ENCODE data around the gene WWOX. TPM values are rescaled to one million over a fixed set of nuclear protein-coding genes. Genes with fewer than 3 reads are reported as not detected.

WWOX gene
- polyA plus RNA-seq, 3 donors = 36.2 to 37.9 (median 36.7) TPM

DNA sequence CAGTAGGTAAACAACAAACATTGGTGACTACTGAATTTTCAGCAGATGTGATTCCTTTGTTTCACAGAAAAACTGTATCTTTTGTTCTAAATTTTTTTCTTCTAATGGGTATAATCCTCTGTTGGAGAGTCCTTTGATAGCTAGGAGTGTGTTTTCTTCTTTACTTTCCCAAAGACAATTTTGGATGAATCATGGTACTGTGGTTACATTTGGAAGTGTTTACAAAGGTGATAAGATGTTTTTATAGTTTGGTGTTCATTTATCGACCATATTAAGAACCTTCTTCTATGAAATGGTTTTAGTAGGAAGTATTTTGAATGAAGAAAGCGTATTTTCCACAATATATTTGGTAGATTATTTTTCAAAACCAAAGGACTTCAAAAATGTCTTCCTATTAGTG lies 333.7 kb downstream of the WWOX start:
- no peak for DNase-seq (ENCODE audit: extremely low read depth in 1 of 11, low read depth in 9 of 11, low spot score in 4 of 11)

DNA sequence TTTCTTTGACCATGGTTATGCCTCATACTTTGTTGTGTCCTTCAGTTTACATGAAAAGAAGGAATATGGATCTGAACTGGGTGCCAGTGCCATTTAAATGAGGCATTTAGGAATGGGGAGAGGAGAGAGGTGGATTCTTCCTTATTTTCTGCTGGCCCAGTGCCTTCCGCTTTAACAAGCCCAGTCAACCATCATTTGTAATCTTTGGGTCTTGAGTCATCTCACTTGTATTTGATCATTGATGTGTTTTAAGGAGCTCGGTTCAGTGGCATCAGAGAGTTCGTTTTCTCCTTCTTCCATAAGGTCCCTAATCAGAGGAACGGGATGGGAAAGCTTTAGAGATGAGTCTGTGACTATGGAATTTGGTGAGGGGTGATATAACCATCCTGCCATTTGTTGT lies 334.9 kb downstream of the WWOX start:
- no peak for DNase-seq (ENCODE audit: extremely low read depth in 1 of 11, low read depth in 9 of 11, low spot score in 4 of 11)

DNA sequence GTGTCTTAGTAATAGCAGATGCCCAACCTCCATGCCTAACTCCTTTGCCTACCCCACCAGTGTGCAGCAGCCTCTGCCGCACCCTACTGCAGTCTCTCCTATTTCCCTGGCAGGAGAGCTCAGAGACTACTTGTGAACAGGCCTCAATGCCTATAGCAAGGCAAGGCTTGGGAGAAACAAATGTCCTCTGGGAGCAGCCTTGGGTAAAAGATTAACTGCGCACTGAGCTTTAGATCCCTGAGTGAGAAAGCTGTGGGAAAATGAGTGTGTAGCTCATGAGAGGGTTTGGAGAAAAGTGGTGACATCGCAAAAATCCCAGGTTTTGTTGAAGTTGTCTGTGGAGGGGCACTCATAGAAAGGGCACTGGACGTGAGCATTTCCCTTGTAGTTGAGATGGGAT lies 335.8 kb downstream of the WWOX start:
- no peak for DNase-seq (ENCODE audit: extremely low read depth in 1 of 11, low read depth in 9 of 11, low spot score in 4 of 11)

DNA sequence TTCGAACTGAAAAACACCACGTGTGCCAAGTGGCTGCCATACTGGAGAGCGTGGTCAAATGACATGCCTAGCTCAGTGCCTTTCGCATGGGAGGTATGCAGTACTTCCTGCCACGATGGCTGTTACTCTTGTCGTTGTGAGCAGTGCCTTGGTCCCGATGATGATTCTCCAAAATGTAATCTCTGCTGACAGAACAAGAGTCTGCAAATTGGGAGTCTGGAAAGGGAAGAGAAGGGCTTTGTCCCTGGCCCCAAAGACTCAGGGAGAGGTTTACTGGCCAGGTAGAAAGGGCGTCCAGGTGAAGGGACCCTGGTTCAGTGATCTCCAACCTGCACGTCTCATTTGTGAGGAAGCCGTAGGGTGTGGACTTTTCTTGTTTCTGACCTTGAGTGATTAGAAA lies 336.6 kb downstream of the WWOX start:
- DNase-seq (ENCODE audit: extremely low read depth in 1 of 11, low read depth in 9 of 11, low spot score in 4 of 11) = no peak

DNA sequence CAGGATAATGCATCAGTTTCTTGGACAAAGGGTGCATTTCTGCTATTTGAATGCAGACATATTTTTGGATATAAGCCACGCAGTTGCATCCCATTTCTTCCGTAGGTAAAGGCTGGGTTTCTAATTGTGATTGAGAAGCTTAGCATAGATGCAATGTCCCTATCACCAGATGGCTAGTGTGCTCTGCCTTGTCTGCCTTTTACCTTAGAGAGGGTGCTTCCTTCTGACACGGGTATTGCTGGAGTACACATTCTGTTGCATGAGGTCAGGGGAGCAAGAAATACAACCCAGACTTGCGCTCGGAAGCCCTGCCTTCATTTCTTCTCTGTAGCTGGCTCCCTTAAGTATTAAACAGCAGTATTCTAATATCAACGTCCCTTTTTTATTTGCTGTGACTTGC lies 337.4 kb downstream of the WWOX start:
- no peak for DNase-seq (ENCODE audit: extremely low read depth in 1 of 11, low read depth in 9 of 11, low spot score in 4 of 11)

DNA sequence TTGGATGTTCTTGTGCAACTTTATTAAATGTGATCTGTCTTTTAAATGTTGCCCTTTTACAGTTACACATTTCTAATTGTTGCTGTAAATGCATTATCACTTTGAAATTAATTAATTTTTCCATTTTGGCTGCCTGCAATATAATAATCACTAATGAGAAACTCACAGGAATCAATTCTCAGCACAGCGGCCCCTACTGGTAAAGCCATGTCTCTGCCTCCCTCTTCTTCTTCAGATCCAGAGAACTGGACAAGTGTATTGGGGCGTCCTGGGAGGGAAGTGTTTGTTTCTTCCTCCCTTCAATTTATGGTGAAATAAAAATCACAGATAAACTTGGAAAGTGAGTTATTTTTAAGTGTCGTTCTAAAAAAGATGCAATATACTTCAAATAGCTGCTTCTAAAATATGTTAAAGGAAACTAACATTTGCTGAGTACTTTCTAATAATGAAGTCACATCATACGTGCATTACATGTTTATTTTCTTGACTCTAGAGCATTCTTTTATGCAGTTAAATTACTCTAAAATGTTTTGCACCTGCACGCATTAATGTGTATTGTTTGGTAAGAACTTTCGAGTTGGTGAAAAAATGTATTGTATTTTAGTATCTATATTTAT lies 338.0 kb downstream of the WWOX start:
- no peak for DNase-seq (ENCODE audit: extremely low read depth in 1 of 11, low read depth in 9 of 11, low spot score in 4 of 11)

DNA sequence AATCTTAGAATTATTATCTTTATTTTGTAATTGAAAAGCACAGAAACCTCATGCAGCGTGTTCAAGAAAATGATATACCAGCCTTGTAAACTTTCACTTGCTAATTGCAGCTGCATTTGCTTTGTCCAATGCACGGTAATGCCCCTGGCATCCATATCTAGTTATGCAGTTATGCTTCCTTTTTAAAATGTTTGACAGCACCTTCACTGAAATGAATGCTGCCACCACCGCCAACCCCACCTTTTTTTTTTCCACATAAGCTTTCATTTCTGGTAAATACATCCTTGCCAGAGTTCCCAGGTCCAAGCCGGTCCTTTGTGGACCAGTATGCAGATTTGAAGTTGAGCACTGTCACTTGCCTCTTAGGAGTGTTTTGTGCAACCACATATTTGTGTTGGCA lies 338.8 kb downstream of the WWOX start:
- no peak for DNase-seq (ENCODE audit: extremely low read depth in 1 of 11, low read depth in 9 of 11, low spot score in 4 of 11)

DNA sequence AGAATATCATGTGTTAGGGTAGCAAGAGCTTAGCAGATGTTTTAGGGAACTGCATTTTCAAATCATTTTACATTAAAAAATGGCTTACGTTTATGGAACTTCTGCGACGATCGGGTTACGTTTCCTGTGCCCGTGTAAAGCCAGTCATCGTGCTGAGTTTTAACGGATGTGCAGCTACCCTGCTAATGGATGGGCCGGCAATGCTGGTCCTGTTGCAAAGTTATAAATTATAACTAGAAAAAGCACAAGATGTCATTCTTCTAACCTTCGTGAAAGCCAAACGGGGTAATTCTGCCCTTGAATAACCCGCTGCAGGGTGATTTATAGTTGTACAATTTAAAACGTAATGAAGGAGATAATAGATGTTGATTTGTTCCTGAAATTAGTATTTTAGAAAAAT lies 339.2 kb downstream of the WWOX start:
- DNase-seq (ENCODE audit: extremely low read depth in 1 of 11, low read depth in 9 of 11, low spot score in 4 of 11) = no peak

DNA sequence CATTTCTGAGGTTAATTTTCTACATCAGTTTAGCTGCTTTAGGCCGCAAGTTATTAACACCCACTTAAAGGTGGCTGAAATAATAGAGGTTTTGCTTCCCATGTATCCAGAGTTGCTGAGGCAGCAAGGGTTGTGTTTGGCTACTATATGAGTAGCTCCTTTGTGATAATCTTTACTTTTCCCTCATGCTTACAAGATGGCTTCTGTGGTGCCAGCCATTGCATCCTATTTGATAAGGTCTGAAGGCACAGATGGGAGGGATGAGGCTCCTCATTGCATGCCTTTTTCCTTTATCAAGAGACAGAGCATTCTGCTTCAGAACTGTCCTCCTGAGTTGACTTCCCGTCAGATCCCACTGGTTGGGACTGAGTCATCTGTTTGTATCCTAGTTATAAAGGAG lies 340.2 kb downstream of the WWOX start:
- no peak for DNase-seq (ENCODE audit: extremely low read depth in 1 of 11, low read depth in 9 of 11, low spot score in 4 of 11)

DNA sequence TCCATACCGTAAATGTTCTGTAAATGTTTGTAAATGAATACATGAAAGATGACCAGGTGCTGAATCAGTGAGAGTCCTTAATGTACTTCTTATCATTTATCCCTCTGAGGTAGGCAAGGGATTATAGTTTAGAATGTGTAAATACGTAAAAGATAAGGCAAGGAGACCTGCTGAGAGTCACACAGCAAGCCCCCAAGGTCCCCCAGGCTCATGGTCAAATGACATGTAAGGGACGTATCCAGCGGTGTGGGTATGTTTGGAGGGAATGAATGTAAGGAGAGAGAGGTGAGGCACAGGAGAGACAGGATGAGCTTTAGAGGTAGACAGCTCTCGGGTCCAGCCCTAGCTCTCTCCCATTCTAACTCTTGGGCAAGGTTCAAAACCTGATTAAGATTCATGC lies 341.8 kb downstream of the WWOX start:
- no peak for DNase-seq (ENCODE audit: extremely low read depth in 1 of 11, low read depth in 9 of 11, low spot score in 4 of 11)

DNA sequence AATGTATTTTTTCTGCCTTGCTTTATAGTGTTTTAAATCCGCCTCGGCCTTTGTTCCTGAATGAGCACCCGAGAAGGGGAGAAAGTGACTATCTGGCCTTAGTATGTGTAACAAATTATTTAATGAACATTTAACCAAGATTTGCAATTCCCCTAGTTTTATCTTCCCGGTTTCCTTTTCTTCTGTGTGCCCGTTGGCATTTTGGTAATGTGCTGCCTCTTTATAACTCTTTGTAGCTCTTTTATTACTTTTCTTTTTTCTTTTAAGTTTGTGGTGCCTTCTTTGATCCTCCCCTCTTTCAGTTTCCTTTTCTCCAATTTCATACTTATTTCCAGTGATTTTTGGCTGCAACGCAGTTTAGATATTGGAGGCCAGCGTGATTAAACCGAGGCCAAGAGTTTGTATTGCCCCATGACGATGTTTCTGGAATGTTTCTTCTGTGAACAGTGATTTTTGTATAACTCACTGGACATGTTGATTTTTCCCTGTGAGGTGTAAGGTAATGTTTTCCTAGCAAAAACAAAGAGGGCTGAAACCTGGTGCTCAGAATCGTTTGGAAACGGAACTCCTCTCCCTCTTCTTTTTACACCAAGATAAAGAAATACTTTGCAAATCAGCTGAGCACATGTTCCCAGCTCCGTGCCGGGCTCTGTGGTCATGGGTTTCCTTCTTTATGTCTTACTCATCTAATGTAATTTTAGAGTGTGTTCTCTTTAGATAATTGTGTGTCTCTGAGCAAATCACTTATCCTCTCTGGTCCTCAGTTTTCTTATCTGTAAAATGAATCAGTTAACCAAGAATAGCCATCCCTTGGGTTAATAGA lies 344.3 kb downstream of the WWOX start:
- DNase-seq (ENCODE audit: extremely low read depth in 1 of 11, low read depth in 9 of 11, low spot score in 4 of 11) = no peak

DNA sequence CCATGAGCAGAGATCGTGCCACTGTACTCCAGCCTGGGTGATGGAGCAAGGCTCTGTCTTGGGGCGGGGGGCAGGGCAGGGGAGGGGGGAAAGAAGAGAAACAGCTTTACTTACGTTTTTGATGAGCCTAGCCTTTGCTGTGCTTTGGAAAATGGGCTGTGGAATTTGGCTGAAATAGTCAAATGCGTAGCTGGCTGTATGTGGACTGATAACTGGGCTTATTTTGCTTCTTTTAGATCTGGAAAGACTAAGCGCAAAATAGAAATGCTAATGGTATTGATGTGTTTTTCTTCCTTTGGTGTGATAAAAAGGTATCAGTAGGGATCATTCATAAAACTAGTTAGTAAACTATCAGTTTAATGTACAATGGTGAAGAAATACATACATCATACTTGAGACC lies 346.4 kb downstream of the WWOX start:
- no peak for DNase-seq (ENCODE audit: extremely low read depth in 1 of 11, low read depth in 9 of 11, low spot score in 4 of 11)

DNA sequence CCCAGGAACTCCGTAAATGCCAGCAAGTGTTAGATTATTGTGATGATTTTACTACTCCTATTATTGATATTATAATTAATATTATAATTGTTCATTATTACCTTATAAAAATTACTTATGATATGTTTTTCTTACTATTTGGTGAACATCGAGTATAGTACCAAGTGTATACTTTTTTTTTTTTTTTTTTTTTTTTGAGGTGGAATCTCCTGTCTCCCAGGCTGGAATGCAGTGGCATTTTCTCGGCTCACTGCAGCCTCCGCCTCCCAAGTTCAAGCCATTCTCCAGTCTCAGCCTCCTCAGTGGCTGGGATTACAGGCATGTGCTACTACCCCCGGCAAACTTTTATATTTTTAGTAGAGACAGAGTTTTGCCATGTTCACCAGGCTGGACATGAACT lies 347.0 kb downstream of the WWOX start:
- DNase-seq (ENCODE audit: extremely low read depth in 1 of 11, low read depth in 9 of 11, low spot score in 4 of 11) = no peak

DNA sequence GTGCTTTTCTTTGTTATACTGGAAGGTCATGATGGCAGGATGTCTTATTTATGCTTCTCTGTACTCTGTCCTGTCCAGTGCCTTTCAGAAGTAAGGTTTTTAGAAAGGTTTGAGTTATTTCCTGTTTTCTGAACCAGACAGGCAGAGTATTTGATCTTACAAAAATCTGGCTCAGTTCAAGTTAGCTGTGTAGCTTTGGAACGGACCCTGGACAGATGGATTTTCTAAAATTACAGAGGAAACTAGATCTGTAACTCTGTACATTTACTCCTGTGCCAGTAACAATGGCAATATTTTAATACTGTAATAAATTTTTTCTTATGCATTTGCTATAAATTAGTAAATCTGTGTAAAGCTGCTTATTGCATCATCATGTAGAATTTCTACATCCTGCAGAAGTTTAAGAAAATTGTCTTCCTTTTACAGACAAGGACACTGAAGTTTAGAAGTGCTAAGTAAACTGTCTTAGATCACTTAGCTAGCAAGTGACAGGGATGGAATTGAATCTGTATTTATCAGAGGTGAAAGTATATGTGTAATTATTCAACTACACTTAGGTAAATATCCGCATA lies 347.6 kb downstream of the WWOX start:
- DNase-seq (ENCODE audit: extremely low read depth in 1 of 11, low read depth in 9 of 11, low spot score in 4 of 11) = no peak

DNA sequence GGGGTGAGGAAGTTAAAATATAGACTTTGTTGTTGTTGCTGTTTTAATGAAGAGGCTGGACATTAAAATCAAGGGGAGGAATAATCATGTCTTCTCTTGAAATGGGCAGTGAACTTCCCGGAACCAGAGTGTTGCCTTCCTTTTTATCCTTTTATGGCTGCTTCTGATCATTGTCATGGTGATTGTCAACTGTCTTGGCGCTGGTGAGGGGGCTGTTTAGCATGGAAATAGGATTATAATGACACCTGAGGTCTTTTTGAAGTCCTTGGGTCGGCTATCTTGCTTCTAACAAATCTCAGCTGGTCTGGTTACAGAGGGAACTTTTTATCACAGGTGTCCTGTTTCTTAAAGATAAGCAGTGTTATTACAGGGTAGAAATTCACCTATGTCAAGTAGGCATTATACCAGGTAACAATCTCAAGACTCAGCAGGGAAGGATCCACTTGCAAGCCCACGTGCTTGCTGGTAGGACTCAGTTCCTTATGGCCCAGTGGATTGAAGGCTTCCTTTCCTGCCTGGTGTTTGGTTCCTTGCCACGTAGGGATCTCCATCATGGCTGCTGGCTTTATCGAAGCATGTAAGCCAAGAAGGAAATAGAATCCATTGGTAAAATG lies 349.3 kb downstream of the WWOX start:
- DNase-seq (ENCODE audit: extremely low read depth in 1 of 11, low read depth in 9 of 11, low spot score in 4 of 11) = no peak

DNA sequence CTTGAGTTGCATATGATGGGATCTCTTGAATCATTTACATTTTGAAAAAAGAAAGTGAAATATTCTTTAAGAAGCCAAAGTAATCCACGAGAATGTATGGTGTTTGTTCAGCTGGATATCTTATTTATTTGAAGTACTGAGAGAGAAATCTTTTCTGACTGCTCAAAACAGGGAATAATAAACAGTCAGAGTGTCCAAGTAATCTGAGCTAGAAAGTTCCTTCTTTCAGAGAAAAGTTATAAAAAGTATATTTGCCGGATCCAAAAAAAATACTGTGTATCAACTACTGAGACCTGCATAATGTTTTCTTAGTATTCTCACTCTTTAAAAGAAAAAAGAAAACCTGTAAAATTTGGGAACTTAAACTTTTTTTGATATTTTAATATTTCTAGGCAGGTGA lies 350.8 kb downstream of the WWOX start:
- DNase-seq (ENCODE audit: extremely low read depth in 1 of 11, low read depth in 9 of 11, low spot score in 4 of 11) = no peak

DNA sequence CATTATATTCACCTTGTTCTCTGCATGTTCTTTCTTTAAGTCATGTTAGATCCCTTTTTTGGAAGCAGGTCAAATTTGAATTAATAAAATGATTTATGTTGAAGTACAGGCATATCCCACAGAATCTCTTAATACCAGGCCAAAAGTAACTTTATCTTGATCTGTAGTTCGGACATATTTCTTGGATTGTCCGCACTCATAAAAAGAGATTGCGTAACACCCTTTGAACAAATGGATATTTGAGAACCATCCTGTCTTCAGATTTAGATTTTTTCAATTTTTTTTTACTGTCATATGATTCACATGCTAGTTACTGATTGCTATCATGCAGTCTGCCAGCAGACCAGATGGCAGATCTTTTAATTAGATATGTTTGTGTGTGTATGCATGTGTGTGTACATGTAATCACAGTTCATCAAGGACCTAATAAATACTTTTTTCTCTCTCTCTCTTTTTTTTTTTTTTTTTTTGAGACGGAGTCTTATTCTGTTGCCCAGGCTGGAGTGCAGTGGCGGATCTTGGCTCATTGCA lies 352.6 kb downstream of the WWOX start:
- DNase-seq (ENCODE audit: extremely low read depth in 1 of 11, low read depth in 9 of 11, low spot score in 4 of 11) = no peak

DNA sequence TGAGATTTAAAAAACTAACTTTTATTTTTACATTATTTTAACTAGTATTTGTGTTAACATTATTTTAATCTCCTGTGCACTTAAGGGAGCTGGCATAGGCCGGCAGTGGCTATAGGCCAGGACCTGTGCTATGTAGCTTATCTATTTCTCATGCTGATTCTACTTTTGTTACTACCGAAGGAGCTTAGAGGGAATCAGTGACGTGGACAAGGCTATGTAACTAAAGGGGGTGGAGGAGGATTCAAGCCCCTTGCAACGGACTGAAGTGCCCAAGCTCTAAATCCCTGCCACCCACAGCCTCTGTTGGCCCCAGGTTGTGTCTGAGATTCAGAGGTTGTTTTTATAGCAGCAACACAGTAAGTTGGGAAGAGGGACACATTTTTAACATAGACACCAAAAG lies 356.4 kb downstream of the WWOX start:
- no peak for DNase-seq (ENCODE audit: extremely low read depth in 1 of 11, low read depth in 9 of 11, low spot score in 4 of 11)

DNA sequence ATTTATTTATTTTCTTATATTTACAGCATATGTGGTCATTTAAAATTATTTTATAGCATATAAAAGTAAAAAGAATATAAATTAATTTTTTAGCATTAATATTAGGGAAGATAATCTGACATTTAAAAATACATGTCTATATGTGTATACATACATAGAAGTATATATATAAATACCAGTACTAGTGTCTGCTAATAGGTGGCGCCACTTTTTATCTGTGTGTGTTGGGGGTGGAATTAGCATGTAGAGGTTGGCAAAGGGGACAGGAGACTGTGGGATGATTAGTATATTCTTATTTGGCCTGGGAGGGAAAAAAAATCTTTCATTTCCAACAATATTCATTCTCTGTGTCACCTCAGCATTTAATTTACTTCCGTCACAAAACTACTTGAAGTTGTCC lies 359.1 kb downstream of the WWOX start:
- DNase-seq (ENCODE audit: extremely low read depth in 1 of 11, low read depth in 9 of 11, low spot score in 4 of 11) = no peak

DNA sequence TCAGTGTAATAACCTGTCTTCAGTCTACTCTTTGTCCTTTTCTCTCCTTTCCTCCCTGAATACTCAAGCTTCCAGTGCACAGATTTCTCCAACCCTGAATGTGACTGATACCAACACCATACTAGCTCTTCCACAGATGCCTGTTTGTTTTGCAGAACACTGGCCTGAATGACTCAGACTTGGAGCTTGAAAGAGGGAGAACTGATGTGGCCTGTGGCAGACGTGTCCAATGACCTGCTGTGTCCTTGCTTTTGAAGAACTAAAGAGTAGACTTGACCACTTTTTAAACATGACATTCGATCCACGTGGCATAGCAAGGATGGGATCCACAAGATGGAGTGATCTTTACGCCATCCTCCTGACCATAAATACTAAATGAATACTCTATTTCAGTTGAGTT lies 361.0 kb downstream of the WWOX start:
- no peak for DNase-seq (ENCODE audit: extremely low read depth in 1 of 11, low read depth in 9 of 11, low spot score in 4 of 11)
